GM06990 (cell line): ENCODE measurements around the gene REXO4.

Source experiments
- DNase-seq: peaks from one replicate; pipeline ENCODE4 v3.0.0-alpha.2; 2011; ENCODE audit not compliant: insufficient read length; ENCODE audit errors: extremely low read depth
- H3K27me3 ChIP-seq: replicated peaks from 2 replicates; pipeline ENCODE4 v1.6.0; 2011; ENCODE audit warnings: low read length; ENCODE audit not compliant: control insufficient read depth, insufficient read depth
- H3K36me3 ChIP-seq: 2 replicates; pipeline ENCODE4 v1.5.1; 2011; ENCODE audit warnings: low read length; ENCODE audit not compliant: control insufficient read depth, insufficient read depth
- H3K4me3 ChIP-seq: replicated peaks from 2 replicates; pipeline ENCODE4 v1.5.1; 2011; ENCODE audit warnings: low read depth, mild to moderate bottlenecking, control low read depth, low read length
- TF ChIP-seq, protein P1 (sequence below): IDR thresholded peaks from 2 replicates; pipeline ENCODE4 v1.5.1; 2011; ENCODE audit warnings: low read length, control low read depth, mild to moderate bottlenecking, inconsistent platforms; ENCODE audit not compliant: insufficient read depth, poor library complexity, severe bottlenecking

The REXO4 gene

DNA sequence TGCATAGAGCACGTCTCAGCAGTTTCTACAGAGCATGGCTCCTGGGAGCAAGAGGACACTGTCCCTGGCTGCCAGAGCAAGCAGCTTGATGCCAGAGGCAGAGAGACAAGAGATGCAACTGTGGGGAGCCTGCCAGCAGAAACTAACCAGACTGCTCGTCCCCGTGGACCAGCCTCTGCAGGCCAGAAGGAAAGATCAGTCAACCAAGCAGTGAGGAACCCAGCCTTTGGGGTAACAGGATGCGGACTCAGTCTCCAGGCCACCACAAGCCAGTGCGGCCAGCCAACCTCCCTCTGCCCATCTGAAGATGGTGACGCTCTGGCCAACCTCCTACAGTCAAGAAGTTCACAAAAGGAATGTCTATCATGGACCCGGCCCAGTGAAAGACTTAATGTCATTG lies 45.7 kb downstream of the REXO4 start:
- no peaks in the 10 kb centered on the region for H3K27me3 ChIP-seq
- TF ChIP-seq, protein P1, sequence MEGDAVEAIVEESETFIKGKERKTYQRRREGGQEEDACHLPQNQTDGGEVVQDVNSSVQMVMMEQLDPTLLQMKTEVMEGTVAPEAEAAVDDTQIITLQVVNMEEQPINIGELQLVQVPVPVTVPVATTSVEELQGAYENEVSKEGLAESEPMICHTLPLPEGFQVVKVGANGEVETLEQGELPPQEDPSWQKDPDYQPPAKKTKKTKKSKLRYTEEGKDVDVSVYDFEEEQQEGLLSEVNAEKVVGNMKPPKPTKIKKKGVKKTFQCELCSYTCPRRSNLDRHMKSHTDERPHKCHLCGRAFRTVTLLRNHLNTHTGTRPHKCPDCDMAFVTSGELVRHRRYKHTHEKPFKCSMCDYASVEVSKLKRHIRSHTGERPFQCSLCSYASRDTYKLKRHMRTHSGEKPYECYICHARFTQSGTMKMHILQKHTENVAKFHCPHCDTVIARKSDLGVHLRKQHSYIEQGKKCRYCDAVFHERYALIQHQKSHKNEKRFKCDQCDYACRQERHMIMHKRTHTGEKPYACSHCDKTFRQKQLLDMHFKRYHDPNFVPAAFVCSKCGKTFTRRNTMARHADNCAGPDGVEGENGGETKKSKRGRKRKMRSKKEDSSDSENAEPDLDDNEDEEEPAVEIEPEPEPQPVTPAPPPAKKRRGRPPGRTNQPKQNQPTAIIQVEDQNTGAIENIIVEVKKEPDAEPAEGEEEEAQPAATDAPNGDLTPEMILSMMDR: no peak
- peaks cover 34% of the 10 kb centered on the region for H3K36me3 ChIP-seq
- H3K4me3 ChIP-seq: peak overlapping the region; percentile 27; the same call in 1 of the 2 replicates
- no peak for DNase-seq

- Histone ChIP-seq H3K4me3 (peak overlapping the region; percentile 27), H3K36me3 (peaks cover 42% of the 10 kb centered on the region), H3K27me3 (no peaks in the 10 kb centered on the region)
- DNase-seq: no peak
- TF ChIP-seq, protein P1: peak; percentile 4
Measured at GRCh38 chr9:133371261-133371711, 46.5 kb downstream of the REXO4 start.

GRCh38 chr9:133370685-133371084 lies 47.1 kb downstream of the REXO4 start:
- H3K36me3 ChIP-seq: peaks cover 46% of the 10 kb centered on the region
- H3K4me3 ChIP-seq: no peak overlapping the region
- DNase-seq: no peak
- TF ChIP-seq, protein P1: no peak
- H3K27me3 ChIP-seq: no peaks in the 10 kb centered on the region

DNA sequence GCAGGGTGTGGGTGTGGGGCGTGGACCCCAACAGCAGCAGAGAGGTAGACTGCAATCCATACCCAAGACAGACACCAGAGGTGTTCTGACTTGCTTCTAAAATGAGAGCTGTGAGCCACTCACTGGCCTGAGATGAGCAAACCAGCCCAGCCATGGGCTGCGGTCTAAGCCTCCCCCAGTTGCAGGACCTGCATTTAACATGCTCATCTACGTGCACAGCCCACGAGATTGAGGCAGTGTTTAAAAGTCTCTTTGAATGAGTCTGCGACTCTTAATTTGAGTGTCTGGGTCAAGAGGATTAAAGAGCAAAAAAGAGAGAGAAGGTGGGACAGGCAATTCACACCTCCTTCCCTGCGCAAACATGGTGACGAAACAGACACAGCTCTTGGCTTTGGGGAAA lies 47.9 kb downstream of the REXO4 start:
- DNase-seq: no peak
- Histone ChIP-seq H3K4me3 (no peak overlapping the region), H3K36me3 (peaks cover 49% of the 10 kb centered on the region), H3K27me3 (no peaks in the 10 kb centered on the region)
- TF ChIP-seq, protein P1: no peak

- Histone ChIP-seq H3K36me3 (peaks cover 52% of the 10 kb centered on the region), H3K4me3 (no peak overlapping the region), H3K27me3 (no peaks in the 10 kb centered on the region)
- DNase-seq: no peak
- TF ChIP-seq, protein P1: no peak
Measured at GRCh38 chr9:133369422-133369821, 48.4 kb downstream of the REXO4 start.
